Karpas-422 (cell line): ENCODE data around the gene RPL31. TPM values are rescaled to one million over a fixed set of nuclear protein-coding genes. Genes with fewer than 3 reads are reported as not detected.

Experiments used
- DNase-seq: peaks from one replicate; pipeline ENCODE4 v3.0.0-alpha.2; 2015
- H2AFZ ChIP-seq: fragments of 200-600 bp; sonication (generic); 2 replicates; pipeline ENCODE4 v1.6.1; 2014; ENCODE audit warnings: antibody characterized with exemption, low read length, mixed read lengths
- H3K27ac ChIP-seq: fragments of 200-600 bp; sonication (generic); 2 replicates; pipeline ENCODE4 v1.5.1; 2014; ENCODE audit warnings: mild to moderate bottlenecking, low read length, moderate library complexity
- H3K27me3 ChIP-seq: fragments of 200-600 bp; sonication (generic); 2 replicates; pipeline ENCODE4 v1.6.1; 2014; ENCODE audit warnings: low read length, mixed read lengths
- H3K36me3 ChIP-seq: fragments of 200-600 bp; sonication (generic); 2 replicates; pipeline ENCODE4 v1.6.1; 2014; ENCODE audit warnings: low read length, mixed read lengths; ENCODE audit not compliant: insufficient read depth
- H3K4me1 ChIP-seq: fragments of 200-600 bp; sonication (generic); 2 replicates; pipeline ENCODE4 v1.6.1; 2014; ENCODE audit warnings: mild to moderate bottlenecking, low read length, mixed read lengths
- H3K4me2 ChIP-seq: fragments of 200-600 bp; sonication (generic); 2 replicates; pipeline ENCODE4 v1.6.1; 2014; ENCODE audit warnings: low read length, low read depth, mild to moderate bottlenecking; ENCODE audit not compliant: poor library complexity, severe bottlenecking
- H3K4me3 ChIP-seq: fragments of 200-600 bp; sonication (generic); 2 replicates; pipeline ENCODE4 v1.5.1; 2014; ENCODE audit warnings: mild to moderate bottlenecking, antibody characterized with exemption, low read length, mixed read lengths
- H3K79me2 ChIP-seq: fragments of 200-600 bp; sonication (generic); 2 replicates; pipeline ENCODE4 v1.6.1; 2014; ENCODE audit warnings: mild to moderate bottlenecking, low read length, mixed read lengths
- H3K9ac ChIP-seq: fragments of 200-600 bp; sonication (generic); 2 replicates; pipeline ENCODE4 v1.6.0; 2014; ENCODE audit warnings: low read length
- H3K9me2 ChIP-seq: fragments of 200-600 bp; sonication (generic), shearing (Covaris generic); replicated peaks from 2 replicates; pipeline ENCODE4 v1.6.0; 2014; ENCODE audit warnings: mild to moderate bottlenecking, low read length, moderate library complexity; ENCODE audit not compliant: insufficient read depth
- H3K9me3 ChIP-seq: fragments of 300-700, 200-600 bp; sonication (generic); 2 replicates; pipeline ENCODE4 v1.6.1; 2014; ENCODE audit warnings: low read length, mixed read lengths
- H4K20me1 ChIP-seq: fragments of 200-600 bp; sonication (generic); 2 replicates; pipeline ENCODE4 v1.6.1; 2014; ENCODE audit warnings: mild to moderate bottlenecking, antibody characterized with exemption, low read length, low read depth; ENCODE audit not compliant: insufficient read depth
- total RNA-seq: library from RNA; depleted of rRNA; stranded (reverse); fragments of >200 nt; shearing (Covaris generic); gene quantifications from 2 replicates; pipeline ENCODE4 v1.2.3, GENCODE V29; 2014; ENCODE audit warnings: low replicate concordance; rRNA removed

RPL31 gene
- total RNA-seq, result 1,552 and 1,797 TPM in 2 replicates

DNA sequence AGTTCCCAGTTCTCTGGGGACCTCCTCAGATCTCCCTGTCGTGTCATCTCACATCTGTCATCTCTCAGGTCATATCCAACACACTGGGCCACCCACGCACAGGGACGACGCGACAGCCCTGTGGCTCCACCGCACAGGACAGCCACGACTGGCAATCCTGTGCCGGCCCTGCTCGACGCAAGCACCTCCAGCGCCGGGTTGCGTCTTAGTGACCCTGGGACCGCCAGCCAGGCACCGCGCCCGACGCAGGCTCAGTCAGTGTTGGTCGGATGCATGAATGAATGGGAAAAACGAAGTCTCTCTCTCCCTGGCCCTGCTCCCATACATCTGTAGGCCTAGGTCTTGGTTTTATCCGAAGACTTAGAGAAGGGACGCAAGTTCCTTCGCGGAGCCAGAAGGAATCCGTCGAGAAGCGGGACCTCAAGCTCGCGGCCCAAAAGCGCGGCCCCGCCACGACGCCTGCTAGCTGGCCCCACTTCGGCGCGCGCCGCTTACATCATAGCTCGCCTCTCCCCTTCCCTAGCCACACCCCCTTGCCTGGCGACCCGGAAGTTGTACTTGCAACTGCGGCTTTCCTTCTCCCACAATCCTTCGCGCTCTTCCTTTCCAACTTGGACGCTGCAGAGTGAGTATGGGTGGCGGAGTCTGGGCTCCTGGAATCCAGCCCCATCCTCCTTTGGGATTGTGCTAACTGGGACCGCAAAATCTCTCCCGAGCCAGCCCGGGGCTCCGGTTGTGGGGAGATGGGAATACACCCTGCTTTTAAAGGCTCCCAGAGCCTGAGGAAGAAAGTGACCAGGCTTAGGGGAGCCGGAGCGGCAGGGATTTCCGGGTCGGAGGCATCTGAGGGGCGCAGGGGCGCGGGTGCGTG is at the start of gene RPL31:
TSS of gene RPL31 (plus strand) at position 599 of the 871 bp plus-strand sequence. CDS start 413 bp downstream, outside the sequence.
- peak; percentile 97 for DNase-seq
- Histone ChIP-seq H3K9ac (peak within 1 kb of the TSS; percentile 94), H2AFZ (peak within 1 kb of the TSS; percentile 86), H3K4me3 (peak within 1 kb of the TSS; percentile 98), H3K9me3 (no peaks in the 10 kb centered on the region), H3K4me2 (peak within 1 kb of the TSS; percentile 94), H3K79me2 (peaks cover 23% of the 10 kb centered on the region), H3K27me3 (no peaks in the 10 kb centered on the region), H4K20me1 (peaks cover 28% of the 10 kb centered on the region), H3K4me1 (peaks cover 19% of the 10 kb centered on the region), H3K27ac (peak within 1 kb of the TSS; percentile 82), H3K36me3 (peaks cover 45% of the 10 kb centered on the region), H3K9me2 (no peaks in the 10 kb centered on the region; the same call in 1 of the 2 replicates)

DNA sequence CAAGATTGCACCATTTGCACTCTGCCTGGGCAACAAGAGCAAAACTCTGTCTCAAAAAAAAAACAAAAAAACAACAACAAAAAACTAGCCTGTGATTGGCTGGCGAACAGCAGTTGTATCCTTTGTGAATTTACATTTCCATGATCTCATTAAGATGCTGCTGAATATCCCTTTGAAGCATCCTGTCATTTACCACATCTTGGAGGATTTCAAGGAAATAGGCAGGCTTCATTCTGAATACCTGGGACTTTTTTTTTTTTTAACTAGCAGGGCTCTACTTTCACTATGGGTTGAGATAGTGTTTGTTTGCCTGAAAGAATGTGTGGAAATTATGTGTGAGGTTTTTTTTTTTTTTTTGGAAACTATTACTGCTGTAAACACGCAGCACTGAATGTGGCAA is 49.6 kb upstream of the RPL31 start:
- Histone ChIP-seq H3K4me3 (no peak overlapping the region), H2AFZ (no peak overlapping the region), H3K4me2 (no peak overlapping the region), H3K9me2 (no peaks in the 10 kb centered on the region), H3K27me3 (no peaks in the 10 kb centered on the region), H3K79me2 (no peaks in the 10 kb centered on the region), H3K36me3 (no peaks in the 10 kb centered on the region), H3K9me3 (no peaks in the 10 kb centered on the region), H3K27ac (no peak overlapping the region), H3K4me1 (no peaks in the 10 kb centered on the region), H4K20me1 (no peaks in the 10 kb centered on the region), H3K9ac (no peak overlapping the region)
- no peak for DNase-seq

DNA sequence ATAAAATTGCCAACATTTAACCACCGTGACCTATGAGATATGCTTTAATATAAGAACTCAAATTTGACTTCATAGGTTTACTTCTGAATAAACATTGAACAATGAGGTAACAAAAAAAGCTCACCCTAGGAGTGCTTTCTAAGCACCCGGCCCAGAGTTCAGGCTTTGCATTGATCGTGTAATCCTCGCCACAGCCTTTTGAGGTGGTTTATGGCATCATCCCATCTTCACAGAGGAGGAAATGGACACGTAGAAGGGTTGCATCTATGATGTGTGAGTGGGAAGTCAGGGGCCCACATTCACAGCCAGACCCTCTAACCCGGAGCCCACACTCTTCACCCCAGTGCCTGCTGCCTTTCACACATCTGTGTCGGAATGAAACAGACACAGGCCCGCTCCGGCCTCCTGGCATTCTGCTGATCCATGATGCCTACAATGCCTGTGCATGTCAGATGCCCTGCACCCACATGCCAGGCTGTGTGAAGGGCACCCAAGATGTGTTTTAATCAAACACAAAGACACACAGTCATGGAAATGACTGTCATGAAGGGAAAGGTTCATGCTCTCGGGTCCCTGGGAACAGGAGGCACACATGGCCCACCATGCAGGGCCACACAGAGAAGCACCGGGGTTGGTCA is 48.6 kb upstream of the RPL31 start:
- Histone ChIP-seq H3K4me3 (no peak overlapping the region), H3K36me3 (no peaks in the 10 kb centered on the region), H3K4me1 (no peaks in the 10 kb centered on the region), H3K27me3 (no peaks in the 10 kb centered on the region), H2AFZ (no peak overlapping the region), H3K9ac (no peak overlapping the region), H3K4me2 (no peak overlapping the region), H3K9me2 (no peaks in the 10 kb centered on the region), H3K9me3 (no peaks in the 10 kb centered on the region), H4K20me1 (no peaks in the 10 kb centered on the region), H3K79me2 (no peaks in the 10 kb centered on the region), H3K27ac (no peak overlapping the region)
- no peak for DNase-seq

DNA sequence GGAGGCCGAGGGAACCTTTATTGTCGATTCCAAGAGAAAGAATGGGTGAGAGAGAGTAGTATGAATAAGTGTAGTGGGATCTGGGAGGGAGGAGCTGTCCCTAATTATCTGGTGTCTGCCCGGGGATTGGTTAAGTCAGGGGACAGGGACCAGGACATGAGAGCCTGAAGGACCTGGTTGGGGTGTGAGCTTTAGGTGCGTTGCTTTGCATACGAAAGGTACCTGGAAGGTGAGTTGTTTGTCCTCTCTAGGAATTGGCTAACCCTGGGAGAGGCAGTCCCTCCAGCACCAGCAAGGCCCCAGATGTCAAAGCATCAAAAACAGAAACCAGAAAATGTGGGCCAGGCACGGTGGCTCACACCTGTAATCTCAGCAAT is 48.1 kb upstream of the RPL31 start:
- no peak overlapping the region for H3K27ac ChIP-seq
- no peaks in the 10 kb centered on the region for H3K79me2 ChIP-seq
- no peaks in the 10 kb centered on the region for H4K20me1 ChIP-seq
- no peaks in the 10 kb centered on the region for H3K36me3 ChIP-seq
- H3K4me2 ChIP-seq, result no peak overlapping the region
- H3K27me3 ChIP-seq, result no peaks in the 10 kb centered on the region
- H3K4me3 ChIP-seq, result no peak overlapping the region
- no peak overlapping the region for H2AFZ ChIP-seq
- H3K9me3 ChIP-seq, result no peaks in the 10 kb centered on the region
- no peak for DNase-seq
- no peaks in the 10 kb centered on the region for H3K9me2 ChIP-seq
- H3K9ac ChIP-seq, result no peak overlapping the region
- no peaks in the 10 kb centered on the region for H3K4me1 ChIP-seq

DNA sequence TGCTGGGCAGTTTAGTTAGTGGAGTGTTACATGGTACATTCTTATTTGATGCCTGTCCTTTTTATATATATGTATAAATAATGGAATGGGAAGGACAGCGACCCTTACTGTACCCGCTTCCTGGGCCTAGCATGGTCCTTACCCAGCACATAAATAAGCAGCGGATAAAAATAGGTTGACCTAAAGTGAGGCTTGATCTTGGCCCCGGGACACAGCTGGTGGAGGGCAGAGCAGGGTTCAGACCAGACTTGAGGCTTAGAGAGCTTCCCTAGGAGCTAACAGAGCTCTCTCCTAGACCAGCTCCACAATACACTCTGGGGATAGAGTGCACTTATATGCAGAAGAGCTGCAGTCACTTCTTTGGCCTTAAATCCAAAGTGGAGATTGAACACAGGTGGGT is 46.9 kb upstream of the RPL31 start:
- DNase-seq, result no peak

DNA sequence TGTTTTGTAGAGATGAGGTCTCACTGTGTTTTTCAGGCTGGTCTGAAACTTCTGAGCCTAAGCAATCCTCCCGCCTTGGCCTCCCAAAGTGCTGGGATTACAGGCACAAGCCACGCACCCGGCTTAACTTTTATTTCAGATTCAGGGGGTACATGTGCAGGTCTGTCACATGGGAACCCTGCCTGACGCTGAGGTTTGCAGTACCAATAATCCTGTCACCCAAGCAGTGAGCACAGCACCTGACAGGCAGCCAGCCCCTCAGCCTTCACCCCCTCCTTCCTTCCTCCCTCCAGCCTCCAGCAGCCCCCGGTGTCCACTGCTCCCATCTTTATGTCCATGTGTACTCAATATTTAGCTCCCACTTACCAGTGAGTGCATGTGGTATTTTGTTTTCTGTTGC is 46.0 kb upstream of the RPL31 start:
- no peaks in the 10 kb centered on the region for H3K36me3 ChIP-seq
- no peak overlapping the region for H2AFZ ChIP-seq
- no peaks in the 10 kb centered on the region for H3K9me3 ChIP-seq
- H3K27me3 ChIP-seq, result no peaks in the 10 kb centered on the region
- DNase-seq, result no peak
- no peak overlapping the region for H3K4me3 ChIP-seq
- no peak overlapping the region for H3K27ac ChIP-seq
- H4K20me1 ChIP-seq, result no peaks in the 10 kb centered on the region
- H3K9me2 ChIP-seq, result no peaks in the 10 kb centered on the region
- no peaks in the 10 kb centered on the region for H3K79me2 ChIP-seq
- H3K9ac ChIP-seq, result no peak overlapping the region
- H3K4me2 ChIP-seq, result no peak overlapping the region
- H3K4me1 ChIP-seq, result no peaks in the 10 kb centered on the region

More for the DNA sequence above, 46.9 kb upstream of the RPL31 start:
- Histone ChIP-seq H3K27me3 (no peaks in the 10 kb centered on the region), H3K4me2 (no peak overlapping the region), H3K9me3 (no peaks in the 10 kb centered on the region), H2AFZ (no peak overlapping the region), H3K27ac (no peak overlapping the region), H3K4me3 (no peak overlapping the region), H4K20me1 (no peaks in the 10 kb centered on the region), H3K79me2 (no peaks in the 10 kb centered on the region), H3K36me3 (no peaks in the 10 kb centered on the region), H3K9ac (no peak overlapping the region), H3K9me2 (no peaks in the 10 kb centered on the region), H3K4me1 (no peaks in the 10 kb centered on the region)

DNA sequence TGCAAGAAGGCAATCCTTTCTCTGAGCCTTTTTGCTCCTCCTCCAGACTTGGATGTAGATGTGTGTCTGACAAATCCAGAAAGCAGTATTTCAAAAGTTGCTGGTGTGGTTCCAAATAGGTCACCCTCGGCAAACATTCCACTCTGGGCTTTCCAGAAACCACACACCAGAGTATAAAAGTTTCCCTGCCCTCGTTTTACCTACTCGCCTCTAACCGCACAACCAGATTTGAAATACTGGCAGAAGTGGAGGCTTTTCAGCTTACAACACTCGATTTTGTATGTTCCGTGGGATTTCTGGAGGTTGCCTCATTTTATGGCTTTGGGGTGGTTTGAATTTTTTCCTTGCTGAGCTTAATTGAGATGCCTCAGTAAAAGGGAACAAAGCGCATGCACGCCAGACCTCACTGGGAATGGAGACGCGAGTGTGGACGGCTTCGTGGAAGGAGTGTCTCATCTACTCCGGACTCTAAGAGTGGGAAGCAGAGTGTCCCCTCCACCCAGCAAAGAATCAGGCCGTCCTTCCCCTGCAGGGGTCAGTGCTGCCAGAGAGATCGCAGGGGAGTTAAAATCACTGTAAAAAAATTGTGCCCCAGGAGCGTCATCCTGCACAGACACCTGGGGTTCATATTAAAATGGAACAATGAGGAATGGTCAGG is 44.0 kb upstream of the RPL31 start:
- no peaks in the 10 kb centered on the region for H3K79me2 ChIP-seq
- H2AFZ ChIP-seq, result no peak overlapping the region
- no peak overlapping the region for H3K4me3 ChIP-seq
- H3K36me3 ChIP-seq, result no peaks in the 10 kb centered on the region
- no peak overlapping the region for H3K4me2 ChIP-seq
- no peaks in the 10 kb centered on the region for H3K9me3 ChIP-seq
- H4K20me1 ChIP-seq, result no peaks in the 10 kb centered on the region
- no peaks in the 10 kb centered on the region for H3K9me2 ChIP-seq
- DNase-seq, result no peak
- H3K27me3 ChIP-seq, result no peaks in the 10 kb centered on the region
- no peak overlapping the region for H3K27ac ChIP-seq
- no peaks in the 10 kb centered on the region for H3K4me1 ChIP-seq
- no peak overlapping the region for H3K9ac ChIP-seq

DNA sequence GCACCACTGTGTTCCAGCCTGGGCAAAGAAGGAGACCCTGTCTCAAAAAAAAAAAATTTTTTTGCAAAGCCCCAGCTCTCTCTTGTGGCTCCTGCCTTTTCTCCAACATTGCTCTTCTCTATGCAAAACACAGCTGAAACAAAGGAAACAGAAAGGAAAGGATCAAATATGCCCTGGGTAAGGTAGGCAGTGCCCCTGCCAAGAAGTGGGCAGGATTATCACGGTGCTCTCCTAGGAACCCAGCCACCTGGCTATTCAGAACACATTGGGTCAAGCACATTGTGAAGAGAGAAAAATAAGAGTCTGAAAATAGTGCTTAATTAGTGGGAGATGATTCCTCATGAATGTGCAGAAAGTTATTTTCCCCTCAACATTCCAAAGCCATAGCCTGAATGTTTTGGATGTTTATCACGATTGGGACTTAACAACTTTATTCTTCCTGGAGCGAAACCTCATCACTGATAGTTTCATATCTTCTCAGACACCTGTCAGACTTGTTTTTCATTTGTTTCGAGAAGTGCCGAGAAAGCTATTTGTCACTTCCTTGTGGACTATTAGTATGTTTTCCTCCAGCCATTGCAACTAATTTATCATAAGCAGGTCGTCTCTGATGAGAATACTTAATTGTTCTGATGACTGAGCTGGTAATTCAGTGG is 42.7 kb upstream of the RPL31 start:
- no peak overlapping the region for H3K9ac ChIP-seq
- no peaks in the 10 kb centered on the region for H3K79me2 ChIP-seq
- no peaks in the 10 kb centered on the region for H3K4me1 ChIP-seq
- H3K9me2 ChIP-seq, result no peaks in the 10 kb centered on the region
- H3K27me3 ChIP-seq, result no peaks in the 10 kb centered on the region
- H3K4me3 ChIP-seq, result no peak overlapping the region
- no peaks in the 10 kb centered on the region for H3K36me3 ChIP-seq
- H3K9me3 ChIP-seq, result no peaks in the 10 kb centered on the region
- no peak for DNase-seq
- no peak overlapping the region for H3K4me2 ChIP-seq
- no peak overlapping the region for H3K27ac ChIP-seq
- H2AFZ ChIP-seq, result no peak overlapping the region
- no peaks in the 10 kb centered on the region for H4K20me1 ChIP-seq
